C4-2B (cell line): ENCODE results near the gene TNIP2.

Experiments used
- CTCF ChIP-seq: fragments of 450-650 bp; conservative IDR thresholded peaks from 2 replicates; pipeline ENCODE4 v1.5.1; 2017; ENCODE audit warnings: mild to moderate bottlenecking
- ZFX ChIP-seq: fragments of 450-650 bp; IDR thresholded peaks from 2 replicates; pipeline ENCODE4 v1.6.1; 2017

- no peak for TF ChIP-seq CTCF
- TF ChIP-seq ZFX, result no peak
These were observed 39.3 kb upstream of the TNIP2 start for GRCh38 chr4:2795300-2795892.
